Measurements from ENCODE around the gene FAM107B. TPM values are rescaled to one million over a fixed set of nuclear protein-coding genes. Genes with fewer than 3 reads are reported as not detected.

Gene FAM107B
- total RNA-seq, 6 experiments from 2014 or later, result 58.6 to 116 (median 68.7) TPM

DNA sequence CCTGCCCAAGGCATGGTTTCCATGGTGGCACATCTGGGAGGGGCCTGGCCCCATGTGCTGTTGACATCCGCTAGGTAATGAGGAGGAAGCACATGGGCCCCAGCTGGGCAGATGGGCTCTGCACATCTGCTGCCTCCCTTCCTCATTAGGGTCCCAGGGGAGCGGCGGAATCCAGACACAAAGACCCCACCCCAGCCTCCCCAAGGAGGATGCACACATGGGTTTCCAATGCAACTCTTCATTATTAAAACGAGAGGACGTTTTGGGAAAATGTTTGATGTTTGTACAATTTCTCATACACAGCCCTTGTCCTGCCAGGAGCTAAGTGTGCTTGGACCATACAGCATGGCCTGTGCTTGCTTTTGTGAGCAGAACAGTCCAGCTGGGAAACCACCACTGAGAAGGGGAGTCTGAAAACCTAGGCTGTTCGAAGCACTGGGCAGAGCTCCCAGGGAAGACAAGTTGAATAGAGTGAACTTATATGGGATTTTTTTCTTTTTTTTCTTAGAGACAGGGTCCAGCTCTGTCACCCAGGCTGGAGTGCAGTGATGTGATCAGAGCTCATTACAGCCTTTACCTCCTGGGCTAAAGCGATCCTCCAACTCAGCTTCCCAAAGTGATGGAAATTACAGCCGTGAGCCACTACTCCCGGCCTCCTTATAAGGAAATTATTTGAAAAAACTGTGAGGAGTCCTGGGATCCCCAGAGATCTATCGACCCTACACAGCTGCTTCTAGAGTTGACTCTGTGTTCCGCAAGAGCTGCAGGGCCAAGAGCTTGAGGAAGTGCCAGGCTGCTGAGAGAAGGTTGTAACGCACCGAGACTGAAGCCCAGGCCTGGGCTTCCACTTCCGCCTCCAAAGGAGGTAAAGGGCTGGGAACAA lies 23.4 kb downstream of the FAM107B start:
- intact Hi-C loops (cut with DNase I), result no loop called here
- Histone ChIP-seq H3K27ac (peak overlapping the region in 2 of 3 donors; percentile 12 to 13), H3K27me3 (no peaks in the 10 kb centered on the region), H3K9me3 (no peaks in the 10 kb centered on the region), H3K4me3 (no peak overlapping the region), H3K36me3 (no peaks in the 10 kb centered on the region), H3K4me1 (peaks cover 0 to 22% (median 9%) of the 10 kb centered on the region in 4 donors)
- no peak for DNase-seq
- TF ChIP-seq POLR2A (IDR thresholded peaks at IDR 0.05), result no peak
- ATAC-seq, result peak in 1 of 4 donors; percentile 11
- WGBS (ENCODE audit: insufficient coverage, low coverage, low lambda C conversion rate, missing lambda C conversion rate), result 65% methylated on average over 9 of the region's 14 CpGs

DNA sequence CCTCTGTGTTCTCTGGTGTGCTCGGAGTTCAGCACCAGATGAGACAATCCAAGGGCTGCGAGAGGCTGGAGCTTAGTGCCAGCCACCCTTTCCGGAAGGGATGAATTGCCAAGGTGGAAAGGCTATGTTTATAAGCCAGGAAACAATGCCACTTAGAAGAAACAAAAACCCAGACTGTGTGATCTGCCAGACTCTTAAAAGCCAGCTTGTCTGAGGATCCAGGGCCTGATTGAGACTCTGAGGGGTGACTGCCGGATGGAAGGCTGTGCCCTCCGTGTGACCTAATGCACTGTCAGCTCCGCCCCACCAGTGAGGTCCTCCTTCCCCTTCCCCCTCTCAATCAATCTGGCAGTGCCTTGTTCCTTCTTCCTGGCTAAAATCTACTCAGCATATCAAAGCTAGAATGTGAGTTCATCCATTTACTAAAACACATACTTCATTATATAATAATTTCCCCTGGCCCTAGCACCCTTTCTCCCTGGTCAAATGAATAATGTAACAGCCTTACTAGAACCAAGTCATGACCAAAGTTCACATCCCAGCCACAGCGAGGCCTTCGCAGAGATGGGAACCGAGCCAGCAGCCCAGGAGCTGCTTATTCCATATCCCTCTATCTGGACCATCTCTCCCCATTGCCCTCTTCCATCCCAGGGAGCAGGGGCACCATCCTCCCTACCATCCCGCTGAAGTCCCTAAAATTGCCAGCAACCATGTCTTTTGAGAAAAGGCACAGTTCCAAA lies 25.5 kb downstream of the FAM107B start:
- DNase-seq (peak; percentile 61 to 70 (median 69)), ATAC-seq (peak; percentile 63 to 77 (median 72))
- Histone ChIP-seq H3K4me1 (peaks cover 0 to 22% (median 9%) of the 10 kb centered on the region in 4 donors), H3K4me3 (no peak overlapping the region), H3K27ac (peak overlapping the region in 2 of 3 donors; percentile 41 to 52), H3K27me3 (no peaks in the 10 kb centered on the region), H3K9me3 (no peaks in the 10 kb centered on the region), H3K36me3 (no peaks in the 10 kb centered on the region)
- 25% methylated on average over 9 of the region's 10 CpGs for WGBS (ENCODE audit: insufficient coverage, low coverage, low lambda C conversion rate, missing lambda C conversion rate)
- TF ChIP-seq, protein P1, sequence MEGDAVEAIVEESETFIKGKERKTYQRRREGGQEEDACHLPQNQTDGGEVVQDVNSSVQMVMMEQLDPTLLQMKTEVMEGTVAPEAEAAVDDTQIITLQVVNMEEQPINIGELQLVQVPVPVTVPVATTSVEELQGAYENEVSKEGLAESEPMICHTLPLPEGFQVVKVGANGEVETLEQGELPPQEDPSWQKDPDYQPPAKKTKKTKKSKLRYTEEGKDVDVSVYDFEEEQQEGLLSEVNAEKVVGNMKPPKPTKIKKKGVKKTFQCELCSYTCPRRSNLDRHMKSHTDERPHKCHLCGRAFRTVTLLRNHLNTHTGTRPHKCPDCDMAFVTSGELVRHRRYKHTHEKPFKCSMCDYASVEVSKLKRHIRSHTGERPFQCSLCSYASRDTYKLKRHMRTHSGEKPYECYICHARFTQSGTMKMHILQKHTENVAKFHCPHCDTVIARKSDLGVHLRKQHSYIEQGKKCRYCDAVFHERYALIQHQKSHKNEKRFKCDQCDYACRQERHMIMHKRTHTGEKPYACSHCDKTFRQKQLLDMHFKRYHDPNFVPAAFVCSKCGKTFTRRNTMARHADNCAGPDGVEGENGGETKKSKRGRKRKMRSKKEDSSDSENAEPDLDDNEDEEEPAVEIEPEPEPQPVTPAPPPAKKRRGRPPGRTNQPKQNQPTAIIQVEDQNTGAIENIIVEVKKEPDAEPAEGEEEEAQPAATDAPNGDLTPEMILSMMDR (IDR thresholded peaks at IDR 0.05), result no peak
- no peak for TF ChIP-seq POLR2A (IDR thresholded peaks at IDR 0.05)
- intact Hi-C loops (cut with DNase I), result no loop called here

DNA sequence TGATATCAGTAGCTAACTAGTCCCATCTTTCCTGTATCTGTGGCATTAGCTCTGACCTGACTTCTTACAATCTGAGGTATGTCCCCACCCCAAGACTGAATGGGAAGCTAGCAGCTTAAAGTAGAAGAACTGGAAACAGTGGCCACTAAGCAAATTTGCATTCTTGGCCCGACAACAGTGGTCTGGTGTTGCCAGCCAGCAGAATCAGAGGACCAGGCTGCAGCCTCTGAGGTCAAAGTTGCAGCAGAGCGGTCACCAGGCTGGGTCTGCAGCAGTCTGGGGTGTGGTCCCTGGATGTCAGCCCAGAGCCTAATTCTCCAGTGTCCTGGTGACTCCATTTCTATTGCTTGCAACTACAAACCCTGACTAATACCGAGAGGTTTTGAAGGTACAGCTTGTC lies 26.3 kb downstream of the FAM107B start:
- intact Hi-C loops (cut with DNase I), result no loop called here
- peak; percentile 89 to 94 (median 92) for ATAC-seq

DNA sequence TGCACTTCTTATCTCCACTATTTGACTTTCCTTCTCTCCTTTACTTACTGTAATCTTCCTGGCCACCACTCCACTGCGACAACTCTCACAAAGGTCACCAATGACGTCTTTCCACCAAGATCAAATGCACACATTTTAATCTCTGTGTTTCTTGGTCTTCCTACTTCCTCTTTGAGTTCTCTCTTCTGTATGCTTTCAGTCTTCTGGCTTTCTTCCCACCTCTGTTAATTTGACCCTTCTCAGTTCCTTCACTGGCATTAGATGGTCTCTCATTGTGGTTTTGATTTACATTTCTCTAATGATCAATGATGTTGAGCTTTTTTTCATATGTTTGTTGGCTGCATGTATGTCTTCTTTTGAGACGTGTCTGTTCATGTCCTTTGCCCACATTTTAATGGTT lies 31.9 kb downstream of the FAM107B start:
- Histone ChIP-seq H3K36me3 (no peaks in the 10 kb centered on the region), H3K27me3 (no peaks in the 10 kb centered on the region), H3K4me1 (peaks cover 0 to 5% (median 2%) of the 10 kb centered on the region in 4 donors), H3K27ac (no peak overlapping the region), H3K9me3 (no peaks in the 10 kb centered on the region), H3K4me3 (no peak overlapping the region)
- ATAC-seq (peak; percentile 13 to 67 (median 42)), DNase-seq (no peak)
- TF ChIP-seq, protein P1 (IDR thresholded peaks at IDR 0.05), result no peak
- no peak for TF ChIP-seq POLR2A (IDR thresholded peaks at IDR 0.05)
- WGBS (ENCODE audit: insufficient coverage, low coverage, low lambda C conversion rate, missing lambda C conversion rate), result 27% methylated on average over 3 of the region's 3 CpGs
- intact Hi-C loops (cut with DNase I), result no loop called here

More for the DNA sequence above, 26.3 kb downstream of the FAM107B start:
- Histone ChIP-seq H3K36me3 (no peaks in the 10 kb centered on the region), H3K9me3 (no peaks in the 10 kb centered on the region), H3K27me3 (no peaks in the 10 kb centered on the region), H3K4me1 (peaks cover 0 to 22% (median 9%) of the 10 kb centered on the region in 4 donors), H3K27ac (peak overlapping the region in 2 of 3 donors; percentile 41 to 52), H3K4me3 (no peak overlapping the region)
- DNase-seq, result peak; percentile 73 to 84 (median 84)
- WGBS (ENCODE audit: insufficient coverage, low coverage, low lambda C conversion rate, missing lambda C conversion rate), result 5% methylated on average over 2 of the region's 3 CpGs
- TF ChIP-seq POLR2A (IDR thresholded peaks at IDR 0.05), result no peak
- TF ChIP-seq, protein P1 (IDR thresholded peaks at IDR 0.05), result no peak

All from right lobe of liver (tissue), 6 donors.